Subcutaneous abdominal adipose tissue (tissue), 5 donors: Measurements from ENCODE around the gene ADRA1B.

Experiments
- H3K27ac ChIP-seq: one replicate; pipeline ENCODE4 v1.7.0; 2013; ENCODE audit warnings: low read depth, mild to moderate bottlenecking, inconsistent platforms, low read length, moderate library complexity
- H3K27me3 ChIP-seq, 5 donors: one replicate each; pipeline ENCODE4 v1.7.0; 2013; ENCODE audit warnings: low read length in 5 of 5, inconsistent platforms in 1 of 5; ENCODE audit not compliant: control insufficient read depth in 5 of 5, insufficient read depth in 4 of 5
- H3K36me3 ChIP-seq, 5 donors: one replicate each; pipeline ENCODE4 v1.7.0; 2013; ENCODE audit warnings: low read length in 5 of 5; ENCODE audit not compliant: control insufficient read depth in 5 of 5, insufficient read depth in 5 of 5
- H3K4me1 ChIP-seq, 5 donors: one replicate each; pipeline ENCODE4 v1.7.0; 2013; ENCODE audit warnings: low read length in 5 of 5, mild to moderate bottlenecking in 3 of 5, moderate library complexity in 1 of 5; ENCODE audit not compliant: control insufficient read depth in 5 of 5, insufficient read depth in 5 of 5
- H3K4me3 ChIP-seq, 5 donors: one replicate each; pipeline ENCODE4 v1.7.0; 2013; ENCODE audit warnings: low read length in 5 of 5, low read depth in 1 of 5
- H3K9ac ChIP-seq, 5 donors: one replicate each; pipeline ENCODE4 v1.7.0; 2013; ENCODE audit warnings: low read length in 5 of 5, mild to moderate bottlenecking in 4 of 5, moderate library complexity in 3 of 5
- H3K9me3 ChIP-seq, 5 donors: one replicate each; pipeline ENCODE4 v1.7.0; 2013; ENCODE audit warnings: low read length in 5 of 5; ENCODE audit not compliant: control insufficient read depth in 5 of 5
- donor health status: healthy.
- donor health status: healthy.
- donor health status: healthy.
- donor health status: healthy.
- donor health status: healthy.

ADRA1B gene

DNA sequence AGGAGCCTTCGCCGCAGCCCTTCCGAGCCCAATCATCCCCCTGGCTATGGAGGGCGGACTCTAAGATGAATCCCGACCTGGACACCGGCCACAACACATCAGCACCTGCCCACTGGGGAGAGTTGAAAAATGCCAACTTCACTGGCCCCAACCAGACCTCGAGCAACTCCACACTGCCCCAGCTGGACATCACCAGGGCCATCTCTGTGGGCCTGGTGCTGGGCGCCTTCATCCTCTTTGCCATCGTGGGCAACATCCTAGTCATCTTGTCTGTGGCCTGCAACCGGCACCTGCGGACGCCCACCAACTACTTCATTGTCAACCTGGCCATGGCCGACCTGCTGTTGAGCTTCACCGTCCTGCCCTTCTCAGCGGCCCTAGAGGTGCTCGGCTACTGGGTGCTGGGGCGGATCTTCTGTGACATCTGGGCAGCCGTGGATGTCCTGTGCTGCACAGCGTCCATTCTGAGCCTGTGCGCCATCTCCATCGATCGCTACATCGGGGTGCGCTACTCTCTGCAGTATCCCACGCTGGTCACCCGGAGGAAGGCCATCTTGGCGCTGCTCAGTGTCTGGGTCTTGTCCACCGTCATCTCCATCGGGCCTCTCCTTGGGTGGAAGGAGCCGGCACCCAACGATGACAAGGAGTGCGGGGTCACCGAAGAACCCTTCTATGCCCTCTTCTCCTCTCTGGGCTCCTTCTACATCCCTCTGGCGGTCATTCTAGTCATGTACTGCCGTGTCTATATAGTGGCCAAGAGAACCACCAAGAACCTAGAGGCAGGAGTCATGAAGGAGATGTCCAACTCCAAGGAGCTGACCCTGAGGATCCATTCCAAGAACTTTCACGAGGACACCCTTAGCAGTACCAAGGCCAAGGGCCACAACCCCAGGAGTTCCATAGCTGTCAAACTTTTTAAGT lies 819 bp downstream of the ADRA1B start:
- Histone ChIP-seq H3K4me3 (peak overlapping the region; percentile 39 to 53 (median 42)), H3K9ac (no peak overlapping the region), H3K36me3 (no peaks in the 10 kb centered on the region), H3K9me3 (no peaks in the 10 kb centered on the region), H3K27me3 (peaks cover 0 to 11% (median 8%) of the 10 kb centered on the region in 5 donors), H3K4me1 (peaks cover 5 to 37% (median 26%) of the 10 kb centered on the region in 5 donors), H3K27ac (no peak overlapping the region)

- Histone ChIP-seq H3K27me3 (peaks cover 0 to 11% (median 8%) of the 10 kb centered on the region in 5 donors), H3K9ac (no peak overlapping the region), H3K4me3 (peak overlapping the region in 4 of 5 donors; percentile 41 to 53 (median 45)), H3K27ac (no peak overlapping the region), H3K4me1 (peaks cover 3 to 28% (median 17%) of the 10 kb centered on the region in 5 donors), H3K9me3 (no peaks in the 10 kb centered on the region), H3K36me3 (no peaks in the 10 kb centered on the region)
These were observed 1.7 kb downstream of the ADRA1B start for GRCh38 chr5:159917994-159918393.

DNA sequence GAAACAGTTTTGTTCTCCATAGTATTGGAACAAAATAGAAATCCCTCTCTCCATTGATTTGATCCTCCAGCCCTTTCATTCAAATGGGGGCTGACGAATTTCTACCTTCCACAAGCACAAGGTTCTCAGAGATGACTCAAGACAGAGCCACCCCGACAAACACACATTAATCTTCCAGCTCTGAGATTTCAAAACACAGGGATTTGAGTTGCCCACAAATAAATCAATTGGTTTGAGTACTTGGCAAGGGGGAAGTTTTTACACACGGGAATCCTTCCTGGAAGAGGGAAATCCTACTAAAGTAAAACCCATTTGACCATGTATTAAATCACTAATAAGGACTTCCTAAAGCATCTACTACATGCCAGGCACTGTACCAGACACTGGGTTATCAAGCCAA lies 5.4 kb downstream of the ADRA1B start:
- no peak overlapping the region for H3K27ac ChIP-seq
- H3K4me1 ChIP-seq: peaks cover 0 to 12% (median 0%) of the 10 kb centered on the region in 5 donors
- H3K27me3 ChIP-seq: peaks cover 0 to 19% (median 6%) of the 10 kb centered on the region in 5 donors
- H3K9me3 ChIP-seq: no peaks in the 10 kb centered on the region
- no peak overlapping the region for H3K4me3 ChIP-seq
- no peak overlapping the region for H3K9ac ChIP-seq
- H3K36me3 ChIP-seq: no peaks in the 10 kb centered on the region

DNA sequence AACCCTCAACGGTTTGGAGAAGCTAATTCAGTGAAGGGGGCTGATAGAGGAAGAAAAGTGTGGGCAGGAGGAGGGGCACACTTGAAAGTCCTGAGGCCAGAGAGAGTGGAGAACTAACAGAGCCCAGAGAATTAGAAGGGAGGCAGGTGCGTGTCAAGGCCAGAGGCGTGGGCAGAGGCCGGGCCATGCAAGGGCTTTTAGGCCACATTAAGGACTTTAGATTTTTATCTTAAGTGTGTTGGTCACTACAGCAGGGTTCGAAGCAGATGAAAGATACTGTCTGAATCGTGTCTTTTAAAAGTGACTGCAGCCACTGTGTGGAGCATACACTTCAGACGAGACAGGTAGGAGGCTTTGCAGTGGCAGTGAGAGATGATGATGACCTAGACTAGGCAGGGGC lies 6.7 kb downstream of the ADRA1B start:
- Histone ChIP-seq H3K4me3 (no peak overlapping the region), H3K9ac (no peak overlapping the region), H3K27ac (no peak overlapping the region), H3K4me1 (peaks cover 0 to 6% (median under 1%) of the 10 kb centered on the region in 5 donors), H3K36me3 (no peaks in the 10 kb centered on the region), H3K27me3 (peaks cover 0 to 11% (median 0%) of the 10 kb centered on the region in 5 donors), H3K9me3 (no peaks in the 10 kb centered on the region)

GRCh38 chr5:159928122-159928909 lies 12.0 kb downstream of the ADRA1B start:
- no peaks in the 10 kb centered on the region for H3K9me3 ChIP-seq
- H3K4me1 ChIP-seq: peaks cover 0 to 13% (median 11%) of the 10 kb centered on the region in 5 donors
- H3K36me3 ChIP-seq: no peaks in the 10 kb centered on the region
- H3K27ac ChIP-seq: peak overlapping the region; percentile 1
- no peak overlapping the region for H3K9ac ChIP-seq
- peak overlapping the region in 1 of 5 donors; percentile 5 for H3K4me3 ChIP-seq
- peaks cover 0 to 7% (median 0%) of the 10 kb centered on the region in 5 donors for H3K27me3 ChIP-seq

DNA sequence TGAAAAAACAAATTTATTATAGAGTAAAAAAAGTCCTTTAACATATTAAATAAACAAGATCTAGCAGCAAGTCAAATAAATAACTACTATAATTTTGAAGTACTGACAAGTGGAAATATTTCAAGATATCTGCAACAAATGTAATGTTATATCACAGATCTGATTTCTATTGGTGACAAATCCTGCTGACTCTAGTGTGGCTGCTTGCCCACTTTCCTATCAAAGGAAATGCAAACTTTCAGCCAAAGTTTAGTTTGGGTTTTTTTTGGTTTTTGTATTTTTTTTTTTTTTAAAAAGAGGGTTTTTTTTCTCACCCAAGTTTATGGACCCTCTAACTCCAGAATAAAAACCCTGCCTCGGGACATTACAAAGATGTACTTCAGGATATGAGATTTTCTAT lies 12.9 kb downstream of the ADRA1B start:
- peaks cover 0 to 16% (median 11%) of the 10 kb centered on the region in 5 donors for H3K4me1 ChIP-seq
- H3K27ac ChIP-seq: no peak overlapping the region
- H3K36me3 ChIP-seq: no peaks in the 10 kb centered on the region
- no peak overlapping the region for H3K4me3 ChIP-seq
- H3K9me3 ChIP-seq: no peaks in the 10 kb centered on the region
- H3K27me3 ChIP-seq: peaks cover 0 to 7% (median 0%) of the 10 kb centered on the region in 5 donors
- no peak overlapping the region for H3K9ac ChIP-seq

- no peaks in the 10 kb centered on the region for H3K27me3 ChIP-seq
- peaks cover 0 to 7% (median 1%) of the 10 kb centered on the region in 5 donors for H3K4me1 ChIP-seq
- no peak overlapping the region for H3K4me3 ChIP-seq
- H3K27ac ChIP-seq: no peak overlapping the region
- no peak overlapping the region for H3K9ac ChIP-seq
- no peaks in the 10 kb centered on the region for H3K9me3 ChIP-seq
- no peaks in the 10 kb centered on the region for H3K36me3 ChIP-seq
These were observed 17.5 kb downstream of the ADRA1B start for GRCh38 chr5:159933531-159934485.

DNA sequence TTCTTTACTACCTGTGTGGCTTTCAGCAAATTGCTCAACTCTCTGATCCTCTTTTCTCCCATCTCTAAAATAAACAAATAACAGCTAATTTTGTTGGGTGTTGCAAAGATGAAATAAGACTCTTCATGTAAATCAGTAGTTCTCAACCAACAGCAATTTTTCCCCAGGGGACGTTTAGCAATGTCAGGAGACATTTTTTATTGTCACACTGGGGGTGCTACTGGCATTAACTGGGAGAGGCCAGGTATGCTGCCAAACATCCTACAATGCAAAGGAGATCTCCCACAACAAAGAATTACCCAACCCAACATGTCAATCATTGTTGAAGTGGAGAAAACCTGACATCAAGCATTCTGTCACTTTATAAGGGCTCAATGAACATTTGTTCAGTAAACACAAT lies 19.7 kb downstream of the ADRA1B start:
- no peaks in the 10 kb centered on the region for H3K27me3 ChIP-seq
- H3K9ac ChIP-seq: no peak overlapping the region
- H3K27ac ChIP-seq: no peak overlapping the region
- H3K36me3 ChIP-seq: no peaks in the 10 kb centered on the region
- H3K9me3 ChIP-seq: no peaks in the 10 kb centered on the region
- no peak overlapping the region for H3K4me3 ChIP-seq
- H3K4me1 ChIP-seq: peaks cover 0 to 3% (median 0%) of the 10 kb centered on the region in 5 donors

- Histone ChIP-seq H3K9me3 (no peaks in the 10 kb centered on the region), H3K4me1 (peaks cover 0 to 3% (median 0%) of the 10 kb centered on the region in 5 donors), H3K27me3 (no peaks in the 10 kb centered on the region), H3K27ac (no peak overlapping the region), H3K4me3 (no peak overlapping the region), H3K36me3 (no peaks in the 10 kb centered on the region), H3K9ac (no peak overlapping the region)
These were observed 20.5 kb downstream of the ADRA1B start for GRCh38 chr5:159936686-159937329.
